ENCODE data around the gene TPCN1.

GRCh38 chr12:113181975-113182374 is 39.3 kb upstream of the TPCN1 start:
- TF ChIP-seq POLR2A (IDR thresholded peaks at IDR 0.05; ENCODE audit: low read length): no peak
- no peak for TF ChIP-seq GATA1 (IDR thresholded peaks at IDR 0.05; ENCODE audit: low read depth, low read length)
